G401.6 (cell line): ENCODE results near the gene ANGPT4.

Experiments
- FAIRE-seq: peaks from 2 replicates; lab custom pipeline; 2012; peaks lifted over from hg19 to GRCh38; lab: Jason Lieb, UNC

Gene ANGPT4

DNA sequence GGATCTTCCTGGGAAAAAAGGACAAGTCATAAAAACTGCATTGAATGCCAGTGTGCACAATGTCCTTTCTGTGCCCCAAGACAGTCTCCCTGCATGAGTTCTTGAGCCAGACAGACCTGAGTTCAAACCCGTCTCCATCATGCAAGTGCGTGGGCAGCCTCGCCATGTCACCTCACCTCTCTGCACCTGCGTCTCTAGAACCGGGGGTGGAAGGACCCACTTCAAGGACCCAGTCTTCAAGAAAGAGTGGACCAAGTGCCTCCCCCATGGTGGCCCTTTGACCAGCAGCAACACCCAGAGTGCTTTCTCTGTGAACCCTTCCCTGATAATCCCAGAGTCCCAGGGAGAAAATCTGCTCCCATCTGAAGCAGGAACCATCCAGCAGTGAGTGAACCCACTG is 23.5 kb upstream of the ANGPT4 start:
- FAIRE-seq: no peak

DNA sequence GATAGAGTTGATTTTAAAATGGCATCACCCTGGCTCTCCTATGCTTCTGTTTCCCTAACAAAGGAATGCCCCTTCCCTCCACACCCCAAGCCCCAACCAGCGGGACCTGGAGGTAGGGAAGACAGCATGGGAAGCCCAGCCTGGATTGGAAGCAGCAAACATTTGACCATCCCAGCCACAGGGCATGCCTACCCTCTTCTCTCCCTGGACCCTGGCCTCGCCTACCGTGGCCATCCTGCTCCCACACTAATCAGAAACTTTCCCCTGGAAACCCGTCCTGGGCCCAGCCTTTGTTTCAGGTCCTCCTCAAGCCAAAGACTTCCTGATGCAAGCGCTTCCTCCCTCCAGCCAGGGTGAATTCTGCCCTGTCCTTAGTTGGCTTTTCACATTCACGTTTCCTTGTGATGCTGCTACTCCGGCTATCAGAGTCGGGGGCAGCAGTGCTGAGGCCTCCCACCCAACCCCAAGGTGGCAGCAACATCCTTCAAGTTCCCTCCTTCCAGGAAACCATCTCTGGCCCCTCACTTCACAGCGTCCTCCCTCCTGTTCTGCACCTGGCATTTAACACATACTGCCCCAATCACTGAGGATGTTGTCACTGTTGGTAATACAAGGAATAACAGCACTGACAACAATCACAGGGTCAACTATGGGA is 18.2 kb upstream of the ANGPT4 start:
- FAIRE-seq: no peak

DNA sequence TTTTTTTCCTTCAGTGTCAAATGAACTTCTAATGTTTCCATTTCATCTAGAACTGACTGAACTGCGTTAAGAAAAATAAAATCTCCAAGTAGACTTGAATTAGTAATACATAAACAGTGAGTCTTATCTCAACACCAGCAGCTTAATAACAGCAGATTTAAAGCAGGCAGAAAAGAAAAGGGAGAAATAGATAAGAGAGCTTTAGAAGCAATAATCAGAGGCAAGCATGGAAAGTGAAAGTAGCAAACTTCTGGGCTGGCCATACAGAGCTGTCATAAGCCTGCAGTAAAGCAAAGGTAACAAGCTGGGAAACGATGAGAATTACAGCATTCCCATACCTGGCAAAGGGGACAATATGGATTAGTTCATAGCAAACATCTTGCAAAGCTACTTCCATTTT is 16.9 kb upstream of the ANGPT4 start:
- no peak for FAIRE-seq

DNA sequence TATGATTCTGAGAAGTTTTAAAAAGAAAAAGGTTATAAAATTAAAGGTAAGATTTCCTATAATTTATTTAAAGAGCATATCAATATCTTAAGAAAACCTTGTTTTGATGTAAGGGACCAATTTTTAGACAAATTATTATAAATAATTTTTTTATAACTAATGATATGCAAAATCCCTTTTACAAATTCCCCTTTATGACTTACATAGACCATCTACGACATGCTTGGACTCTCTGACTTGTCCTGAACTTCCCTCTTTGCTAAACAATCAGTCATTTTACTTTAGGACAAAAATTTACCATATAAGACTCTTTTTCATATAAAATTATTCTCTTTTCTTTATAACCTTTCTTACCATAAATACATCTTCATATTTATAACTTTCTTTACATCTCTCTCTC is 15.3 kb upstream of the ANGPT4 start:
- no peak for FAIRE-seq

DNA sequence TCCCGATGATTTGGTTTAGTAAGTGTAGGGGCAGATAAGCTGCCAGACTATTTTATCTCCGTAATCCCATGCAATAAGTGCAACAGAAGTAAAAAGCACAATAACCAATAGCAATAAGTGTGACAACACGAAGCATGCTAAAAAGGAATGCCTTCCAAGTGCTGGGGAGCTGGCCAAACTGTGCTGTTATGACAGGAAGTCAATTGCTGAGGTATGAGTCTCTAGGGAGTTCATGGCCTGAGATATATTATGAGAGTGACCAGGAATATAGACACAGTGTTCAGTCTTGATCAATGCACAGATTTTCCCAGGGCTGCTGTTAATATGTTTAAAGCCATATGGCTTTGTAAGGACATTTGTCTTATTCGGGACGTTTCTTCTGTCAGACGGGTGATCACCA is 10.5 kb upstream of the ANGPT4 start:
- FAIRE-seq: no peak

DNA sequence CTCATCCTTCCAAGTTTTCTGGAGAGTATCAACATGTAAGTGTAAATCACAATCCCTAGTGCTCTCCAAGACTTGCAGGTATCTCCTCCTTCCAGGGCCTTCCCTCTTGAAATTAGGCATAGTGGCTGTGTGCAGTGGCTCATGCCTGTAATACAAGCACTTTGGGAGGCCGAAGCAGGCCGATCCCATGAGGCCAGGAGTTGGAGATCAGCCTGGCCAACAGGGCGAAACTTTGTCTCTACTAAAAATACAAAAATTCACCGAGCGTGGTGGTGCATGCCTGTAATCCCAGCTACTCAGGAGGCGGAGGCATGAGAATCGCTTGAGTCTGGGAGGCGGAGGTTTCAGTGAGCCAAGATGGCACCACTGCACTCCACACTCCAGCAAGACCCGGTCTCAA is 9.4 kb upstream of the ANGPT4 start:
- FAIRE-seq: no peak

DNA sequence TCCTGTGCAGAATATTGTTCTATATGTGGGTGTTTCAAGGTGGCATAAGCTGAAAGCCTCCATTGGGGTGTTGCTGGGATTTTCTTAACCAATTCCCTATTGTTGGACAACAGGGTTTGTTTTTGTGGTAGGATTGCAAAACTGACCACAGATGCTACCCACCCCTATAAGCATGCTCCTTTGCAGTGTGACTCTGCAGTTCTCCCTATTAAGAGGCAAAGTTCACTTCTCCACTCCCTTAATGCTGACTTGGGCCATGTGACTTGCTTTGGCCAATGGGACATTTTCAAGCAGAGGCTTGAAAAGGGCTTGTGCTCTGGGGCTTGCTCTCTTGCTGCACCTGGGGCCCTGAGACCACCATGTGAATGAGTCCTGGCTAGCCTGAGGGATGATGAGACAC is 8.5 kb upstream of the ANGPT4 start:
- no peak for FAIRE-seq

DNA sequence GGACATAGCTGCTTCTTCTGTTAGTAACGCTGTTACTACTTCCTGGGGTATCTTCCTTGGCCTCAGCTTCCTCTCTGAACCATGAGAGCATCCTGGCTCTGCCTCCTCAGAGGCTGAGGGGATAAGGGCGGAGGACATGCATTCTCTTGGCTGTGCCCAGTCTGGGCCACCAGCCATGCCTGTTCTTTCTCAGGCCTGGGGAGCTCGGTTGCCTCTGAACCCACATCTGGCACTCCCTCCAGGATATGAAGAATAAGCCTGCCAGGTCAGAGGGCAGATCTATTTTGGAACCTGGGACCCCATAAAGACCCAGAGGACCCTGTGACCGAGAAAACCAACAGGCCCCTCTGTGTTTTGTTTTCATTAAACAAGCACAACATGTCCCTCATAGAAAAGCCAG is 6.6 kb upstream of the ANGPT4 start:
- FAIRE-seq: no peak

DNA sequence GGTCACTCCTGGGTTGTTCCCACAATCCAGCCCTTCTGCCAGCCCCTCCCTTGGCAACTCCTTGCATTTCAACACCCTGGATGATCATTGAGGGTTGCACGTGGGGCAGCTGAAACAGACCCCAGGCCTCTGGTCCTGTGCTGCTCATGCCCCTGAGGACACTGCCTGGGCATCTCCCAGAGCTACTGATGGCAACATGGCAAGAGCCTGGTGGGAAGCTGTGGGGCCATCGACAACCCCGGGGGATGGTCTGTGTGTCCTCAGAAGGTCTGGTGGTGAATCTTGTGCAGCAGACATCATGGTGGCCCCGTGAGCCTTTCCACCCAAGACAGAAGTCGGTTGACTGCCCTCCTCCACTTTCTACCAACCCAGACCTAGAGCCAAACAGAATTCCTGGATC is 4.9 kb upstream of the ANGPT4 start:
- FAIRE-seq: no peak

DNA sequence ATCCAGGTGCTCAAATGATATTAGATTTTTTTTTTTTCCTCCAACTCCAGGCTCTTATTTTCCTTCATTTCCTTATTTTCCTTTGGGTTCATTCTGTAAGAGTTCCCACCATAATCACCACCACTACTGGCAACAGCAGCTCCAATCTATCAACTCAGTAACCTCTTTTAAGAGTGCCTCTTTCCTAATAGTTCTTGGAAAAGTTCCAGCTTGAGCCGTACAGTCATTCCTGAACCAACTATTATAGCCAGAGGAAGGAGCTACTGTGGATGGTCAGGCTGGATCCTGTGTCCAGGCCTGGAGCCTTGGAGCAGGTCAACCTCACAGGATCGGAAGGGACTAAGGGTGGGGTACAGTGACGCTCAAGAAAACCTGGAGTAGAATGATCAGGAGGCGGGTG is 4.2 kb upstream of the ANGPT4 start:
- FAIRE-seq: no peak

DNA sequence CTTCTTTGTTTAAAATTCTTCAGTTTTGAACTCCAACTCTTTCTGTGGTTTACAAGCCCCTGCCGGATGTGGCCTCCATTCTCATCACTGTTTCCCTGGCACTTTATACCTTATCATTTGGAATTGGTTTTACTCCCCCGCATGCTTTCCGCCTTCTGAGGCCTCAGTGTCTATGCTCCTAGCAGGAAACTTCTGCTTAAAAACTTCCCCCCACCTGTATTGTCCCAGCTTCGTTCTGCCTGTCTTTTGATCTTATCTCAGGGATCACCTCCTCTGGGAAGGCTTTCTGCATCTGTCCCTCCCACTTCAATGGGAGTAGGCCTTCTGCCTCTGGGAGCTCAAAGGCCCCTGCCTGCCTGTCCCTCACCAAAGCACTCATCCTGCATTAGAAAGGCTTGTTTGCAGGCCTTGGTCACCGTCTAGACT is 3.4 kb upstream of the ANGPT4 start:
- FAIRE-seq: no peak

DNA sequence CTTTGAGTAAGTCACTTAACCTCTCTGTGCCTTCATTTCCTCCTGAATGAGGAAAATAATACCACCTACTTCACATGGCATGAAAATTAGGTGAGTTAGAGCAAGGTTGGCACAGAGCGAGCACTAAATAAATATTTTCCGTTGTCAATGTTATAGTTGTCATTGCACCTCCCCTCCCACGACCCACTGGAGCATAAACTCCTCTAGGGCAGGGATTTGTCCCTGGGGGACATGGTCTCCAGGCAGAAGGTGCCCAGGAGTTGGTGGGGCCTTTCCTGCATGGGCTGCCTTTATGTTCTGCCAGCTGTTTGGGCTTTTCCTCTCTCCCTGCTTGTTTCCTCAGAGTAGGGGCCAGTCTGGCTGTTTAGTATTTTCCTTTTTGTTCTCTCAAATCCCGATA is 1.3 kb upstream of the ANGPT4 start:
- no peak for FAIRE-seq

DNA sequence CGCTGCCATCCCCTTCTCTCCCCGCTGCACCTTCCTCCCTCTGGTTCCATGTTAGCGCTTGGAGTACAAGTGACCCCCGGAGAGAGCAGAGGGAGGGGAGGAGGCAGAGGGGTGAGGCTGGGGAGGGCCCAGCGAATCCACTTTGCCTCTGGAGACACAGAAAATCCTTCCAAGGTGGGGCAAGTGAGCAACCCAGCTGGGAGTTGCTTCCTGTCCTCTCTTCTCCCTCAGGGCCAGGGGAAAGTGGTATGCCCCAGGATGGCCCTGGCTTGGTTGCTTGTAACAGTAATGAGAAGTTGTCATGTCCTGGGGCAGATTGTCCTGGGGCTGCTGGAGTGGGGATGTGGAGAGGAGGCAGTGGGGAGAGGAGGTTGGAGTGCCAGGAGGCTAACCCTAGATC is 691 bp upstream of the ANGPT4 start:
- FAIRE-seq: no peak

DNA sequence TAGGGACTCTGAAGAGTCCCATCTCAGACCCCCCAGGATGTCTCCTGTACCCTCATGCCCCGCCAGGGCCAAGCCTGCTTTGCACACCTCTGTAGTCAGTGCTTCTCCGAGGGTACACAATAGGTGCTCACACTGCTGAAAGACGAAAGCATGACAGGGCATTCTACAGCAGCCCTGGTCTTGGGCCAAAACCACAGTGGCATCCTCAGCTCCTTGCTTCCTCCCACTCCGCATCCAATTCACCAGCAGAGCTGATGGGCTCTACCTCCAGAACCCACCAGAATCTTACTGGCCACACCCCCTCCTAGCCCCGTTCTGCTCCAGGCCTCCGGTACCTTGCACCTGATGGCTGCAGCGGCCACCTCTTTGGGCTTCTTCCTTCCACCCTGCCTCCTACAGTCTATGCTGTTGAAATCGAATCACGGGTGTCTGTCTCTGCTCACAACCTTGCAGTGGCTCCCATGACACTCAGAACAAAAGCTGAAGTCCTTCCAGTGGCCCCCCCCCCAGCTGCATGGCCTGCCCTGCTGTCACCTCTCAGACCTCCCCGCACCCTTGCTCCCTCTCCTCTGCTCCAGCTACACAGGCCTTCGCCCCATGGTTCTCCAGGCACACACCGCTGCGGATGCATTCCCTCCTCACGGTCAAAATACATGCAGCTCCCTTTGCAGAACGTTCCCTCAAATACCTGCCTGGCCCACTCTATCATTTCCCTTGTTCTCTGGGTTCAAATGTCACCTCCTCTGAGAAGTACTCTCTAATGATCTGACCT is 1.2 kb downstream of the ANGPT4 start:
- no peak for FAIRE-seq

DNA sequence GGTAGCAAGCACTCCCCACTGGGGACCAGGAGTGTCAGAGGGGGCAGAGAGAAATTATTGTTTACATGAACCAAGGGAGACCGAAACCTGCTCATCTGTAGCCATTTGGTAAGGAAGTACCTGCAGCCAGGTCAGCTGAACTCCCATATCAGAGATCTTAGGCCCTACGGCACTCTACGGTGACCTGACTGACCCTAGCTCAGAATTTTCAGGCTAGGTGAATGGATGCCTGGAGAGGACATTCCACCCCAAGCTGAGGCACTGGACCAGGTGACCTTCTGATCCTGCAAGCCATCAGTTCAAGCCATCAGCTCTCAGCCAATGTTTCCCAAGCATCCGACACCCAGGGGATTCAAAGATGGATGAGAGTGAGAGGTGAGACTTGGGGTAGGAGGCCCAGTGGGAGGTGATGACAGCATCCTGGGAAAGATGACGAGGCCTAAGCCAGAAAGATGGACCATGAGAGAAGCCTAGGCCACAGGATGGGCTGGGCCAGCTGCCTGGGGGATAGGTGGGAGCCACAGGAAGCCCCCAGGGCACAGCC is 2.8 kb downstream of the ANGPT4 start:
- FAIRE-seq: no peak

DNA sequence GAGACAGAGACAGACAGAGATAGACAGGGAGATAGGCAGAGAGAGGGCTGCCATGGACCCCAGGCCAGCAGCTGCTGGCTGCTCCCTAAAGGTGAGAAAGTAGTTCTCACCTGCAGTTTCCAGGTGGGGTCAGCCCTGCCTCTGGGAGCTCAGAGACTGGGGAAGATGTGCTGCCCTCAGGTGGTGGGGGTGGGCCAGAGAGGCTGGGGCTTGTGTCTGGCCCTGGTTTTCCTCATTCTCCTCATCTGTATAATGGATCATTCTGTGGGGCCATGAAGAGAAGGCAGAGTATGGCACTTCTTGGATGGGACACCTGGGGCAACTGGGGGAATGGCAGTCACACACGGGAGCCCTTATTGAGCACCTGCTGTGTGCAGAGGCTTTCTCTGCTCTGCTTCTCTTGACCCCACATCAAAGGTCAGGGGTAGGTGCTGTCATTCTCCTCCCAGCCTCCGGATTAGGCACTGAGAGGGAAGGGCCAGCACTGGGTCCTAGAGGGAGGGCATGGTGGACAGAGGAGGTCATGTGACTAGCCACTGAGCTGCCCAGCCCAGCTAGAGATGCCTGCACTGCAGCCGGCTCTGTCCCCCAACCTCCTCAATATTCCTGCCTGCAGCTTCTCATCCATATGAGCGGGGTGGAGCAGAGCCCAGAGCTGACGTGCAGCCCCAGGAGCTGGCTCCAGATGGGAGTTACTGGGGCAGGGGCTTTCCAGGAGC is 4.1 kb downstream of the ANGPT4 start:
- FAIRE-seq: no peak

DNA sequence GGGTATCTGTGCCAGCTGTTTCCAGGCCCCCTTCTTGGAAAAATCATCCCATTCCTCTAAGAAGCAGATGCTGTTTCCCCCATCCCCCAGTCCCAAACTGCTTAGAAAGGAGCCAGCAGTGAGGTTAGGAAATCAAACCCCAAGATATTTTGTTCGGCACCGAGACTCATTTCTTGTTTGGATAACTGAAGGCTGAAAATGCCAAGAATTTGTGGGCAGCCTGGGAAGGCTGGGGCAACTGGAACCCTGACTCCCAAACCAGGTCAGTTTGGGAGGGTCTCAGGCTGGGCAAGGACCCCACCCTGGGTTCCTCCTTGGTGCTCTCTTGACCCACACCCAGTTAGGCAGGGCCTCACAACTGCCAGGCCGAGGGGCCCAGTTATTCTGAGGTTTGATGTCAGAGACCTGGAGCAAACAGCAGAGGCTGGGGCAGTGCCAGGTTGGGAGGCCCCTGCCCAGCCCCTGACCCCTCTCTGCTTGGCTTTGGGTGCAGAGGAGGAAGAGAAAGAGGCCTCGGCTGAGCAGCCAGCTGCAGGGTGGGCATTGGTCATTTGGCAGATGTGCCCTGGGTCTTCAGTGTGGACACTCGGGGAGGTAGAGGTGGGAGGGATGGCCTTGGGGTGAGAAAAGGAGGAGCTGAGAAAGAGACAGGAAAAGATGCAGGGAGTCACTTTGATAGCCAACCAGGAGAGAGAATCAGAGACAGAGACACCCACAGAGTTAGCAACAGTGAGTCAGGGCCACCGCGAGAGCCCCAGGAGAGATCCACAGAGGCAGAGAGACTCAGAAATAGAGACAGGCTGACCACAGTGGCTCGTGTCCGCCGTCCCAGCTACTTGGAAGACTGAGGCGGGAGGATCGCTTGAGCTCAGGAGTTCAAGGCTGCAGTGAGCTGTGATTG is 5.0 kb downstream of the ANGPT4 start:
- no peak for FAIRE-seq

DNA sequence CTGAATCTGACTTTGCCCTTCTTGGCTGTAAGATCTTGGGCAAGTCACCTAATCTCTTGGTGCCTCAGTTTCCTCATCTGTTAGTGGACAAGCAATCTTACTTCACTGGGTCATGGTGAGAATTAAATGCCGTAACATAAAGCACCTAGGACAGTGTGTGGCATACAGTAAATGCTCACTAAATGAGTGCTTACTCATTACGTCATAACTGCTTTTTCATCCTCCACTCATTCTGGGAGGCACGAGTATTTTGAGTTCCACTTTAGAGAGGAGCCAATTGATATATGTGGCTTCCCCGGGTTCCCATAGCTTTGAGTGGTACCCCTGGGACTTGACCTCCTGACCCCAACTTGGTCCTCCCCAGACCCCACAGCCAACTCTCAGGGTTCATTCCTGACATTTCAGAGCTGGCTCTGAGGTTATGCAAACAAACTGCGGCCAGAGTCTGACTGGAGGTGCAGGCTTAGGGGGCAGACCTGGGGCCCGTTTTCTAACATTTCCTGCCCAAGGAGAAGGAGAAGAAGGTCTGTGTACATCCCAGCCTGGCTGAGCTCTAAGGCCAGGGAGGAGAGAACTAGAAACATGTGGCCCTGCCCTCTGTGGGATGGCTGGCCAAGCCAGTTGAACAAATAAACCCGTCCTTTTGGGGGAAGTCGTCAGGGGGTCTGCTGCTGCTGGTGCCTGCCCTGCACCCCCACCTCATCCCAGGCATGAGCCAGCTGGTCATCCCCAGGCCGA is 5.8 kb downstream of the ANGPT4 start:
- FAIRE-seq: no peak

DNA sequence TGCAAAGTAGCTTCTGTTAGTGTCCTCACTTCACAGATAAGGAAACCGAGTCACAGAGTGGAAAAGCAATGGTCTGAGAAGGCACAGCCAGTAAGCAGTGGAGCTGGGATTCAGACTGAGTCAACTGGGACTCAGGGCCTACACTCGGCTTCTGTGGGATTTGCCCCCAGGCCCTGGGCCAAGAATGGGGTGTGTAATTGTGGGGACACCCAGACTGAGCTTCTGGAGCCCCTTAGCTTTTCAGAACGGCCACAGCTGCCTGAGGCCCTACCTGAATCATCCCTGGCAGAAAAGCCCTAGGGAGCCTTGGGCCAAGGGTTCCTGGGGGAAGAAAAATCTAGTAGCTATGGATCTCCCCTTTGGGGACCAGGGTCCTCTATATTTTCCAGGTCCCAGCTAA is 6.5 kb downstream of the ANGPT4 start:
- no peak for FAIRE-seq

DNA sequence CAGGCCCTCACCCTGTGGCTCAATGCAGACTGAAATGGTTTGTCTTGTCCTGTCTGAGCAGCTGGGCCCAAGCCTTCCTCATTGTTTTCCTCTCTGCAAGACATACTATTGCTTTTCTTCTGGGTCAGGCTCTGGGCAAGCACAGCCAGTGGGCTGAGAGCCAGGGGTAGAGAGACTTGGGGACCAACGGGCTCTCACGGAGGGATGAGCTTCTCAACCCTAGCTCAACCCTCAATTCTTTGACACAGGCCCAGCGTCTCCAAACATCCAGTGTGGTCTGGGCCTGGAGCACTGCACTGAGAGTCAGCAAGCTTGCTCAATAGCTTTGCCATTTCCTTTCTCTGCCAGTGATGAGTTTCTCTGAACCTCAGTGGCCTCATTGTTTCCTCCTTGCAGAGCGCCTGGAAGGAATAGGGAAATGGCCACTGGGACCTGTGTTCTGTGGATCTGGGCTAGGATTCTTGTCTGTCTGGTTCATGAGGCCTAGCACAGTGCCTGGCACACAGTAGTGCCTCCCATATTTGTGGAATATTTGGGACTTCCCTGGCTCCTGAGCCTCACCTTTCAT is 9.3 kb downstream of the ANGPT4 start:
- FAIRE-seq: no peak

DNA sequence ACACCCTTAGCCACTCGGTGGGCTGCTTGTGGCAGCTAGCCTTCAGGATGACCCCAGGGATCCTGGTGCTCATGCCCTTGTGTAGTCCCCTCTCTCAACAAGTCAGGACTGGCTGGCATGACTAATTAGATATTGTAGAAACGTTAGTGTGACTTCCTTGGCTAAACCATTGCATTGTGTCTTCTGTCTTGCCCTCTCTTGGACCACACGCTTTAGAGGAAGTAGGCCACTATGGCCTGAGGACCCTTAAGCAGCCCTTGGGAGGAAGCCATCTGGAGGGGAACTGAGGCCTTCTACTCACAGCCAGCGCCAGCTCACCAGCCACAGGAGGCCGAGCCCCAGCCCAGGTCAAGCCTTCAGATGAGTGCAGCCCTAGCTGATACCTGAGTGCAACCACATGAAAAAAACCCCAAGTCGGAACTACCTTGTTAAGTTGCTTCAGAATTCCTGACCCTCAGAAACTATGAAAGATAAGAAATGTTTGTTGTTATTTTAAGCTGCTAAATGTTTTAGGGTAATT is 10.1 kb downstream of the ANGPT4 start:
- FAIRE-seq: no peak
